ENCODE measurements around the gene NDUFAB1.

GRCh38 chr16:23642246-23642774, 46.2 kb upstream of the NDUFAB1 start:
- TF ChIP-seq KLF9 (tag by site-specific recombination; IDR thresholded peaks at IDR 0.05; ENCODE audit: low read depth), result no peak
- TF ChIP-seq ZBTB8A (tag by site-specific recombination; IDR thresholded peaks at IDR 0.05), result no peak
- TF ChIP-seq ZSCAN16 (tag by site-specific recombination; IDR thresholded peaks at IDR 0.05), result no peak
- no peak for TF ChIP-seq ZNF639 (tag by site-specific recombination; IDR thresholded peaks at IDR 0.05)
- TF ChIP-seq CTCF (tag by site-specific recombination; IDR thresholded peaks at IDR 0.05), result no peak
- TF ChIP-seq REST (tag by site-specific recombination; IDR thresholded peaks at IDR 0.05), result no peak
- no peak for TF ChIP-seq ZNF510 (tag by site-specific recombination; IDR thresholded peaks at IDR 0.05; ENCODE audit: insufficient replicate concordance)
- TF ChIP-seq SCRT1 (tag by site-specific recombination; IDR thresholded peaks at IDR 0.05; ENCODE audit: borderline replicate concordance), result no peak
- TF ChIP-seq ZNF629 (tag by site-specific recombination; IDR thresholded peaks at IDR 0.05), result no peak
- TF ChIP-seq ZBTB48 (tag by site-specific recombination; IDR thresholded peaks at IDR 0.05), result no peak
- TF ChIP-seq ZNF792 (tag by site-specific recombination; IDR thresholded peaks at IDR 0.05), result no peak
- TF ChIP-seq ZNF114 (tag by site-specific recombination; IDR thresholded peaks at IDR 0.05), result no peak

Measured in HEK293 (cell line).